Measurements from ENCODE around the gene FRAT2.

GRCh38 chr10:97347317-97347716 lies 12.8 kb upstream of the FRAT2 start:
- TF ChIP-seq POLR2A (IDR thresholded peaks at IDR 0.05; ENCODE audit: low read depth, low read length): no peak
- TF ChIP-seq POLR2AphosphoS5 (IDR thresholded peaks at IDR 0.05; ENCODE audit: low read depth, low read length): no peak

Data from GM12892 (cell line).